ENCODE results near the gene PPM1E. TPM values are rescaled to one million over a fixed set of nuclear protein-coding genes. Genes with fewer than 3 reads are reported as not detected.

Gene PPM1E
- total and polyA plus RNA-seq, 2 donors (not counting 1 experiment from before 2014, with no cell fraction given), result not detected

- Mint-ChIP-seq H3K4me1 (no peaks in the 10 kb centered on the region), H3K27ac (no peak overlapping the region), H3K27me3 (no peaks in the 10 kb centered on the region), H3K4me3 (no peak overlapping the region), H3K9me3 (ENCODE audit: insufficient read depth) (no peaks in the 10 kb centered on the region)
- WGBS (ENCODE audit: insufficient coverage), result no CpG with 5 or more reads among the region's 3 CpGs
- no peak overlapping the region for H3K4me2 ChIP-seq (replicated peaks; ENCODE audit: low read depth, low read length, poor library complexity, severe bottlenecking)
- no peaks in the 10 kb centered on the region for H3K9me3 ChIP-seq (ENCODE audit: control extremely low read depth in 1 of 3, control insufficient read depth in 2 of 3, insufficient read depth in 1 of 3, low read length in 2 of 3)
- POLR2A ChIA-PET, result no interaction called here
- TF ChIP-seq EZH2 (IDR thresholded peaks at IDR 0.05; ENCODE audit: borderline replicate concordance, insufficient read depth, low read depth, low read length, poor library complexity, severe bottlenecking) (no peak), CTCF (IDR thresholded peaks at IDR 0.05) (no peak)
- H3K27ac ChIP-seq (ENCODE audit: low read length in 2 of 2), result no peak overlapping the region
- no peaks in the 10 kb centered on the region for H3K4me1 ChIP-seq (ENCODE audit: control insufficient read depth in 2 of 2, insufficient read depth in 2 of 2, low read length in 2 of 2)
- H3K79me2 ChIP-seq (ENCODE audit: control insufficient read depth, insufficient read depth, low read length), result no peaks in the 10 kb centered on the region
- no peak overlapping the region for H3K9ac ChIP-seq (ENCODE audit: low read length)
- CTCF ChIA-PET, result no interaction called here
- H3K27me3 ChIP-seq (replicated peaks in 1 of 4; ENCODE audit: control extremely low read depth in 1 of 4, control insufficient read depth in 3 of 4, insufficient read depth in 4 of 4, low read length in 3 of 4), result no peaks in the 10 kb centered on the region
- no peak overlapping the region for H2AFZ ChIP-seq (ENCODE audit: insufficient read depth, low read depth, low read length, poor library complexity, severe bottlenecking)
- no peaks in the 10 kb centered on the region for H4K20me1 ChIP-seq (ENCODE audit: control insufficient read depth, insufficient read depth, low read length, poor library complexity, severe bottlenecking)
- H3K4me3 ChIP-seq (ENCODE audit: control extremely low read depth in 1 of 5, extremely low read depth in 1 of 5, insufficient read depth in 1 of 5, low read depth in 2 of 5, low read length in 4 of 5), result no peak overlapping the region
- intact Hi-C loops (cut with micrococcal nuclease), result no loop called here
- H3K36me3 ChIP-seq (replicated peaks in 1 of 2; ENCODE audit: control extremely low read depth in 1 of 2, control insufficient read depth in 1 of 2, extremely low read depth in 1 of 2, insufficient read depth in 2 of 2, low read length in 1 of 2), result no peaks in the 10 kb centered on the region
- ATAC-seq (ENCODE audit: low read depth), result no peak
- DNase-seq, result no peak
Observed at GRCh38 chr17:58936295-58936694, 180.6 kb downstream of the PPM1E start.

GRCh38 chr17:58944166-58944565, 188.5 kb downstream of the PPM1E start:
- Histone ChIP-seq H3K36me3 (replicated peaks in 1 of 2; ENCODE audit: control extremely low read depth in 1 of 2, control insufficient read depth in 1 of 2, extremely low read depth in 1 of 2, insufficient read depth in 2 of 2, low read length in 1 of 2) (no peaks in the 10 kb centered on the region), H3K27ac (ENCODE audit: low read length in 2 of 2) (no peak overlapping the region), H3K4me1 (ENCODE audit: control insufficient read depth in 2 of 2, insufficient read depth in 2 of 2, low read length in 2 of 2) (peaks cover 0 to 4% of the 10 kb centered on the region in 2 donors), H2AFZ (ENCODE audit: insufficient read depth, low read depth, low read length, poor library complexity, severe bottlenecking) (no peak overlapping the region), H3K9me3 (ENCODE audit: control extremely low read depth in 1 of 3, control insufficient read depth in 2 of 3, insufficient read depth in 1 of 3, low read length in 2 of 3) (peaks cover 0 to 7% (median 5%) of the 10 kb centered on the region in 3 donors), H3K79me2 (ENCODE audit: control insufficient read depth, insufficient read depth, low read length) (no peaks in the 10 kb centered on the region), H3K4me3 (ENCODE audit: control extremely low read depth in 1 of 5, extremely low read depth in 1 of 5, insufficient read depth in 1 of 5, low read depth in 2 of 5, low read length in 4 of 5) (no peak overlapping the region), H3K27me3 (replicated peaks in 1 of 4; ENCODE audit: control extremely low read depth in 1 of 4, control insufficient read depth in 3 of 4, insufficient read depth in 4 of 4, low read length in 3 of 4) (no peaks in the 10 kb centered on the region), H3K4me2 (replicated peaks; ENCODE audit: low read depth, low read length, poor library complexity, severe bottlenecking) (no peak overlapping the region), H4K20me1 (ENCODE audit: control insufficient read depth, insufficient read depth, low read length, poor library complexity, severe bottlenecking) (no peaks in the 10 kb centered on the region), H3K9ac (ENCODE audit: low read length) (no peak overlapping the region)
- no peak for DNase-seq
- intact Hi-C loops (cut with micrococcal nuclease), result no loop called here
- H3K9me3 Mint-ChIP-seq (ENCODE audit: insufficient read depth), result peaks cover 7% of the 10 kb centered on the region
- ChIA-PET POLR2A (interaction anchor here (0.6 kb wide), 1 partner anchor 609 kb away, joined by 3 read pairs; no protein-coding TSS in a partner anchor), CTCF (interaction anchor here (0.7 kb wide), 1 partner anchor 93 kb away, joined by 3 read pairs; no protein-coding TSS in a partner anchor)
- H3K4me3 Mint-ChIP-seq, result no peak overlapping the region
- WGBS (ENCODE audit: insufficient coverage), result 88% methylated on average over 1 of the region's 2 CpGs
- H3K27ac Mint-ChIP-seq, result no peak overlapping the region
- peaks cover 3% of the 10 kb centered on the region for H3K4me1 Mint-ChIP-seq
- TF ChIP-seq CTCF (IDR thresholded peaks at IDR 0.05) (no peak), EZH2 (IDR thresholded peaks at IDR 0.05; ENCODE audit: borderline replicate concordance, insufficient read depth, low read depth, low read length, poor library complexity, severe bottlenecking) (no peak)
- no peaks in the 10 kb centered on the region for H3K27me3 Mint-ChIP-seq
- no peak for ATAC-seq (ENCODE audit: low read depth)

All from B cell (primary cell).